Stimulated activated CD4-positive, alpha-beta T cell treated with anti-CD3 and anti-CD28 coated beads, Interleukin-1b, Interleukin-23, amount 100 ng/mL, for 48 hours (primary cell): ENCODE data around the gene GLUD1.
"Not testable (repeated sequence)": the region's sequence is repeated elsewhere in the genome, so short reads cannot be mapped to it uniquely, and the experiment has no call there.

Experiments used
- DNase-seq: peaks from one replicate; pipeline ENCODE4 v3.0.0-alpha.2; 2020

Gene GLUD1

DNA sequence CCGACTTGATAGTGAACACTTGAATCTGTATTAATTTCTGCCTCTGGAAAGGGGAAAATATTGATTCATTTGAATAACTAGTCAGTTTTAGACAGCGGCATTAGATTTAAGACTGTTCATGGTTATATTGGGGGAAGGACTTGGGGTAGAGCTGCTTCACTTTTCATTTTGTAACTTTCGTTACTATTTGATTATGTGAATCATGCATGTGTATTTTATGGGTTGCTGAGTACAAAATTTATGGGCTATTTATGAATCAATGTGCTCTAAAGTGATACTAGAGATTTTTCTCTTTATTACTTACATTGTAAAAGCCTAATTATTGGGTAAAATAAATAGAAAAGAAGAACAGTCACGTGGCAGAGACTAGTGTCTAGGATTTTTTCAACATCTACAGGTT, 4.9 kb downstream of the GLUD1 start:
- DNase-seq: no peak

DNA sequence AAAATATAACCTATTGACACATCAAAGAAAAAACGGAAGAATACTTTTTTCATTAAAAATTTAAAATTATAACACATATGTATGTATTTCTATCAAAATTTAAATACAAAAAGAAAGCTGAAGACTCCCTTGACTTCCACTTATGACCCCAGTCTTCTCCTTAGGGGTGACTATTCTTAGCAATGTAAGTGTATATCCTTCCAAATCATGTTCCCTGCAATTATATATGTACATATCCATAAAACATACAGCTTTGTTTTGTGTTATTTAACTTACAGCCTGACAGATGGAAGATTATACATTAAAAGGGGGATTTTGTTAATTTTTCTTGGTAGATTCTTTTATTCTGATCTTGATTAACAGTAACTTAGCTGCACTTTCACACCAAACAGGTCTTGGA, 9.1 kb downstream of the GLUD1 start:
- no peak for DNase-seq

DNA sequence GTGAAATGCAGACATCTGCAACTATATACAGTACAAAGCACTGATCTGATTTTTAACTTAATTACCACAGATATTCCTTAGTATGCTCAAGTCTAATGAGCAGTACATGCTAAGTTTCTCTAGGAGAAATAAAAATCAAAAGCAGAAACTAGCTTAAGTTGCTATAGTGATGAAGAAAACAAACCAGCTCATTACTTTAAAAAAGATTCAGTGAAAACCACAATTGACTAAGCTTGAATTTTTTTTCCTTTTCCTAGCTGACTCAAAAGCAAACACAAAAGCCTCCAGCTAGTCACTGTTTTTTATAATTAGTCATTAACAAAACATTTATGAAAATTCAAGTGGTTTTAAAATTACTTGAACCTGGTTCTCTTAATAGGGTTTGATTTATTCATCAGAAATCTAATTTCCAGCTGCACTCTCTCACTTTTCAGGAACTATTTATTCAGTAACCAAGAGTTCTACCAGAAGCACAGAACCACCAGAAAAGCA, 10.3 kb downstream of the GLUD1 start:
- DNase-seq: not testable (repeated sequence)

DNA sequence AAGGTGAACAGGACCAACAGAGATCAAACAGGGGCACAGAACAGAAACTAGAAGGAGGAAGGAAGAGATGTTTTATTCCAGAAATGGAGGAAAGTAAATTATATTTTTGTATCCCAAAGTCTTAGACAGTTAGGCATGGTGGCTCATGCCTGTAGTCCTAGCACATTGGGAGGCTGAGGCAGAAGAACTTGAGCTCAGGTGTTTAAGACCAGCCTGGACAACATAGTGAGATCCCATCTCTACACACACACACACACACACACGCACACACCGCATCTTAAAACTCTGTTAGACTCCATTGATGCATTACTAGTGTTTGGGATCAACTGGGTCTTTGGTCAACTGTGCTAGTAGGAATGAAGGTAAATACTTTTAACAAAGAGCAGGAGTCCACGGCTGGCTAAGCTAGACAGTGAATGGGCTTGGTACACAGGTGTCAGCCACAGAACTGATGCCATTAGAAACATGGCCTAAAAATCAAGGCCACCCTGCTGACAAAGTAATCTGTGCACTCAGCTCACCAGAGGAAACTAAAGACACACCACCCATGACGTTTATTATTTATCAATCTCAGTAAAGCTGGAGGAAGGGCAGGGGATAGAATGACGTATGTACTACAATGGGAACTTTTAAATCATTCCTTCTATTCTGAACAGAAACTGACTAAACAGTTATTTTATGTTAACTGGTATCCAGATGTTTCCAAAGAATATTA, 10.9 kb downstream of the GLUD1 start:
- peak; percentile 8 for DNase-seq

DNA sequence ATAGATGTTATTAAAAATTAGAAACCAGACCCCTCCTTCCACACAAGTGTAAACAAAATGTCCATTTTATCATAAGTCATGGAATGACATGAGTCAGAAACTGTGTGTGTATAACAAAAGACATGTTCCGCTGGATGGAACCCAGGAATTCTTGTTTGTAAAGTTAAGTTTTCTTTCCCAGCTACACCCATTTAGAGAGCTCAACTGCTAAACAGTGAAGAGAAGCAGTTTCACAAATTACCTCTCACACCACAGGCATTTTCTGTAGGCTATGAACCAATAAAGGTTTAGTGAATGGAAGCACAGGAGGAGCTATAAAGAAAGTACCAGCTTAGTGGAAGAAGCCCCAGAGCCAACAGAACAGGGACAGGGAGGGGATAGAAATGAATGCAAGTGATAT, 12.4 kb downstream of the GLUD1 start:
- not testable (repeated sequence) for DNase-seq

DNA sequence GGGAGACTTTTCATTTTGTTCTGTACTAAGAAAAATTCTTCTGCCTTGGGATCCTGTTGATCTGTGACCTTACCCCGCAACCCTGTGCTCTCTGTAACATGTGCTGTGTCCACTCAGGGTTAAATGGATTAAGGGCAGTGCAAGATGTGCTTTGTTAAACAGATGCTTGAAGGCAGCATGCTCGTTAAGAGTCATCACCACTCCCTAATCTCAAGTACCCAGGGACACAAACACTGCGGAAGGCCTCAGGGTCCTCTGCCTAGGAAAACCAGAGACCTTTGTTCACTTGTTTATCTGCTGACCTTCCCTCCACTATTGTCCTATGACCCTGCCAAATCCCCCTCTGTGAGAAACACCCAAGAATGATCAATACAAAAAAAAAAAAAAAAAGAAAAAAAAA, 13.1 kb downstream of the GLUD1 start:
- not testable (repeated sequence) for DNase-seq

DNA sequence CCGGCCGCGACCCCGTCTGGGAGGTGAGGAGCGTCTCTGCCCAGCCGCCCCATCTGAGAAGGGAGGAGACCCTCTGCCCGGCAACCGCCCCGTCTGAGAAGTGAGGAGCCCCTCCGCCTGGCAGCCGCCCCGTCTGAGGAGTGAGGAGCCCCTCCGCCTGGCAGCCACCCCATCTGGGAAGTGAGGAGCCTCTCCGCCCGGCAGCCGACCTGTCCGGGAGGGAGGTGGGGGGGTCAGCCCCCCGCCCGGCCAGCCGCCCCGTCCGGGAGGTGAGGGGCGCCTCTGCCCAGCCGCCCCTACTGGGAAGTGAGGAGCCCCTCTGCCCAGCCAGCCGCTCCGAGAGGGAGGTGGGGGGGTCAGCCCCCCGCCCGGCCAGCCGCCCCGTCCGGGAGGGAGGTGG, 14.0 kb downstream of the GLUD1 start:
- not testable (repeated sequence) for DNase-seq

DNA sequence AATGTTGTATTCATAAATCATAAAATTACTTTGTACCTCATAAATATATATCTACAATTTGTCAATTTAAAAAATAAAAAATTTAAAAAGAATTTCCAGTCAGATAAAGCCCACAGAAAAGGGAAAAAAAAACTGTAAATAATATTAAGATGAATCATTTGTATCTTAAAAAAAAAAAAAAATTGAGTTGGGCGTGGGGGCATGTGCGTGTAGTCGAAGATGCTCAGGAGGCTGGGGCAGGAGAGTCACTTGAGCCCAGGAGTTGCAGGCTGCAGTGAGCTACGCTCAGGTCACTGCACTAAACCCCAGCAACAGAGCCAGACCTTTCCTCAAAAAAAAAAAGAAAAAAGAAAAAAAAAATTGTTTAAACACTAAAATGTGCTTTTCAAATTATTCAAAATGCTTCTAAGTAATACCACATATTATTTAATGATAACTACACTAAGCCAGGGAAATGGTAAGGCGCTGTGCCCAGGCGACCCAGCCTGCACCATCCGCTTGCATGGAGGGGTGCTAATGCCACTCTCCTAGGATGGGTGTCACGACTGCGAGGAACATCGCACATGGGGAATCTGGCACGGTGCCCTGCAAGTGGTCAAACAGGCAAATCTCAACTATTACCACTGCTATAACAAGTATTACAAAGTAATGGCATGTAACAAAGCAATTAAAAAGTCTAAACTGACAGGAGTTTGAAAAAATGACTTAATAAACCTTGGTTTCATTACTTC, 15.4 kb downstream of the GLUD1 start:
- no peak for DNase-seq

DNA sequence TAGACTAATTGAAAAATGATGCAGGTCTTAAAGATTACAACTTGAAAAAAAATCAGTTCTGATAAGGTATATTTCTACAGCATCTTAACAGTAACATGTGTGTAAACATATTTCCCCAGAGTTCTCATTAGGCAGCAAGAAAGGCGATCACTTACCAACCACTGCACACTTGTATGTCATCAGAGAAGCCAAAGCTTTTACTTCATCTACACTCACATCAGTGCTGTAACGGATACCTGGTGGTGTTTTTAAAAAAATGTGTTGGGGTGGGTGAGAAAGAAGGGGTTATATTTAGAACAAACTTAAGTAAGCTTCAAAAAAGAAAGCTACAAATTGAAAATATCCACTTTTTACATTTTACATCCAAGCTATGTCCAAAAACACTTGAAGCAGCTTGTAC, 18.2 kb downstream of the GLUD1 start:
- not testable (repeated sequence) for DNase-seq

DNA sequence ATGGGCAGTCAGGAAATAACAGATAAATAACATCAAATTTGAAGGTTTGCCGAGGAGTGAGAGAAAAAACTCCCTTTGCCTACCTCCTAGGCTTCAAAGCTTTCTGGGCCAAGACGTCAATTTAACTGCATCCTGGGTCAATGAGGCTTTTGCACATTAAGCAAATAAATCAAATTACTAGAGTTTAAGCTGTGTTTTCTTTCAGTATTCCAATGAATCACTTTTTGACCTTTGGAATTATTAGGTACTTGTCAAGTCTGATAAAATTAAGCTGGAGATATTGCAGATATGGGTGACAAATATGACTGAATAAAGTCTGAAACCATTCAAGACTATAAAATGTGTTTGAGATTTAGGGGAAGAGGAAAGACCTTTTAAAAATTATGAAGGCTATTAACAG, 22.2 kb downstream of the GLUD1 start:
- no peak for DNase-seq

DNA sequence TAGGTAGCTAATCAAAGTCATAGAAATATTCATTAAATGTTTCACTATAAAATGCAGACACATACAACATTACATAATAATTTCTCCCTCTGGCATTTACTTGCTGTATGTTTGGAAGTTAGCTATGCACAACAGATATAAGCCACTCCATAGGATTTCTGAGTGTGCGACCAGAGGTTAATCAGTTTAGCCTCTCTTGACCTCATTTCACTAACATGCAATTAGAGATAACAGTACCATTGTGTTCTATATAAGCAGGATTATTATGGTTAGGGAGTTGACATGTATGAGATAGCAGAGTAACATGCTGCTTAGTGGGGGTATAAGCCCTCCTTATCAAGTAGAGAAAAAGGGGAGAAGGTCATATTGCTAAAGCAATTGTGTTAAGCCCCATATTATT, 26.4 kb downstream of the GLUD1 start:
- no peak for DNase-seq

DNA sequence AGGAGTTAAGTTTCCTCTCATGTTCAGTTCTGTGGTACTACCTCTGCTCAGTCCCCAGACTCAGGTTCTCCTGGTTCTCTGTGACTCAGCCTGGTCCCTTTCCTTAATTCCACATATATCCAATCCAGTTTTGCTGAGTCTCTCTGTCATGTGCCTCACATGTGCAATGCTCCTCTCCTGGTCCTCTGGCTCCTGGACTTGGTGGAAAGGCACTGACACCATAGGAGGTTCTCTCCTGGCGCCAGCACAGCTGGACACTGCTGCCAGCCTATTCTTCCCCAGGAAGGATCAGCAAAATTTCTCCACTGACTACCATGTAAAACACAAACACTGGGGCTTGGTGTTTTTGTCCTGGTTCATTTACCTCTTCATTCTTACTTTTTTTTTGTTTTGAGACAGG, 27.8 kb downstream of the GLUD1 start:
- DNase-seq: no peak

DNA sequence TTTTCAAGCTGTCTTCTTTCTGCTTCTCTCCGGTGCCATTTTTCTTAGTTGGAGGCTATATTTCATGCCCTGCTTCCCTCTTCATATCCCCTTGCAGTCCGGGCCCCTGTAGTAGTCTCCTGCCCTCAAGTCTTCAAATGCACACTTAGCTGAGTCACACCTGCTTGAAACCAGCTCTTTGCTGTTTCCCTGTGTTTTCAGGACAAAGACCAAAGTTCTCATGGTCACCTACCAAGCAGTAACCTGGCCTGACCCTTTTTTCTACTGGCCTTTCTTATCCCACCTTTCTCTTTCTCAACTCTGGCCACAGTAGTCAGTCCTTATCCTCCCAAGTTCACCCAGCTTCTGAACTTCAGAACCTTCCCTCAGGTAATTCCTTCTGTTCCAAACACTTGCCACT, 28.5 kb downstream of the GLUD1 start:
- no peak for DNase-seq

DNA sequence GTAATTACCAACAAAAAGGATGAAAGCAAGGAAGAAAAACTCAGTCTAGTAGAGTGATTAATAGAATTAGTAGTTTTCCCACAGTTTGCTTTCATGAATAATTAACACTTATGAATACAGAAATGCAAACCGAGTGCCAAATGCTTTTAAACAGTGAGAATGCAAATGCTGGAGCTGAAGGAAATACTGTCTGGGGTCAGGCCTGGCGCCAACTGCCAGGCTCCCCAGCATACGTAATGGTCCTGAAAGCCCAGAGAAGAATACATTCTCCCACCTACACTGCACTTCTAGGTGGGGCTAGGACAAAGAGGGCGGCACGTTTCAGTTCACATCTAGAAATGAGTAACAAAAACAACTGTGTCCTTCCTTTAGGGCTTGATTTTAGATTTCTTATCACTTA, 30.0 kb downstream of the GLUD1 start:
- no peak for DNase-seq

DNA sequence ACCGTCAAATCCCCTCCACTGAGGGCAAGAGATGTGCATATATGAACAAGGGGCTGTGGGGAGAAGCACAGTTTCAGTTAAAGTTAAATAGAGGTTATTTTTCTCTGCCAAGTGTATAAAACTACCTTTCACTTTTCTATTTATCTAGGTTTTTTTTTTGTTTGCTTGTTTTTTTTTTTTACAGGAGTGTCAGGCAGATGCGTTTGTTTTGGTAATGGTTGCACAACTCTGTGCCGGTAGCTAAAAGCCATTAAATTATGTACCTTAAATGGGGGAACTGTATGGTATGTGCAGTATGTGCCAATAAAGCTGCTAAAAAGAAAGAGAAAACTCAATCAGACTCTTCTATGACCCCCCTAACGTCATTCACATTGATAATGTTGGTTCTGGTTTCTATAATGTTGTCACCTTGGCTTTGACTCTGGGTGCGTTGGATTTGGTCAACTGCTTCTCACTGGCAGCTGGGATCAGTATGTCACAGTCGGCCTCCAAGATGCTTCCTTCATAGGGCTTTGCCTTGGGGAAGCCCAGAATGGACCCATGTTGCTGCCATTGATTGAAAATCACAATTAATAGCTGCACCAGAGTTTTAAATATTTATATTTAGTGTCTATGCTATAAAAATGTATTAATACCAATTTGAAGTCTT, 34.2 kb downstream of the GLUD1 start:
- no peak for DNase-seq

DNA sequence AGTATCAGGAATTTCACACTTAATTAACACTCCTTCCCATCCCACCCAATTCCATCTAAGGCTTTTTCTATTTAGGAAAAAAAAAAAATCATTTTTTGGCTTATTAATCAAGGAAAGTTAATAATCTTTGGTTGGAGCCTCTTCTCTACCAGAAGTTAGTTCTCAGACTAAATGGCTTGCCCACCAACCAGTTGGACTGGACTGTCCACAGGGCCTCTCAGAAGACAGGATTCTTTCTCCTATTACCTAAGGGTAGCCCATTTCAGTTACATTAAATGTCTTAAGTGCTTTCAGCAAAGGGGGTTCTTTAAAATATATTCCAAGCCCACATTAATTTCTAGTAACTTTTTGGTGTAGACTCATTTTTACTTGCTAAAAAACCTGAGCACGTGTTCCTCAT, 35.2 kb downstream of the GLUD1 start:
- DNase-seq: no peak

DNA sequence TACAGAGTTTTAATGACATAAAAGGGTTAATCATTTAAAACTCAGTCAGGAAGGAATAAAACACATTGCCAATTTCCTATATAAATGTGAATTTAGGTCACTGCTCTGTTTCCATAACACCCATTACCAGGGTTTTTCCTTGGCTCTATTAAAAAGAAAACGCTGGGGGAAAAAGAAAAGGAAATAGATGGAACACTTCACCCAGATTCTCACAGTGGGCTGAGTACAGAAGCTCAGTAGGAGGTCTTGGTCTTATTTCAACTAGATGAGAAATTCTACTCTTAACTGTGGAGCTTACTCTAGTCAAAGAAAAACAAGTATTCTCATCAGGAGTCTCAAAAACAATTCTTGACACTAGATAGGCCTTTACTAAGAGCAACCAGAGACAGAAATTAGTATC, 36.5 kb downstream of the GLUD1 start:
- DNase-seq: no peak

DNA sequence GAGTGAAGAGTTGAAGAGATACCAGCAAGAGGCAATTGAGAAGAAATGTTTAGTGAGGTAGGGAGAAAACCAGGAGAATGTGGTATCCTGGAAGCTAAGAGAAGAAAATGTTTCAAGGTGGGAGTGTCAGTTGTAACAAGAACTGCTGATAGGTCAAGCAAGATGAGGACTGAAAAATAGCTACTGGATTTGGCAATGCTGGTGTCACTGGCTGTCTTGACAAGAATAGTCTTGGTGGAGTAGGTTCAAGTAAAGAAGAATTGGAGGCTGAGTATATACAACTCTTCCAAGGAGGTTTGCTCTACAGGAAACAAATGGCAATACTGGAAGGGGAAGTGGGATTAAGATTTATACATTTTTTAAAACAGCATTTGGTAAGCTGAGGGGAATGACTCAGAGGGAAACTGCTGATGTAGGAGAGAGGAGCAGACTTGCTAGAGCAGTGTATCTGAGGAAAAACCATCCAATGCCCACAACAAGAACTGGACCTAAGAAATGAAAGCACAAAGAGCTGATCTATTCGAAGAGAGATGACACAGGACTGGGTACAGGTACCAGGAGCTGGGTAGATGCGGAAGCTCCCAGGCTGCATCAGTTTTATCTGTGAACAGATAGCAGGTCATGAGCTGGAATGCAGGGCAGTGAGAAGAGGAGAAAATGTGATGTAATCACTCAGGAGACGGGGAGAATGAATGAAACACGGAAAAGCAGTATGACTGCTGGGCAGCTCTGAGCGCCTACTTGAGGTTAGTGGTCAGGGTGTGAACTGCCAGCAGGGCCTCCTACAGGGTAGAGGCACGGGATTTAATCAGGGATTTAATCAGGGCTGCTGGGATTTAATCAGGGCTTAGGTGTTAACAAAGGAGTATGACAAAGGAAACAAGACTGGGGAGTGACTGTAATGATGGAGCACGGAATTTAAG, 40.0 kb downstream of the GLUD1 start:
- DNase-seq: peak; percentile 27

DNA sequence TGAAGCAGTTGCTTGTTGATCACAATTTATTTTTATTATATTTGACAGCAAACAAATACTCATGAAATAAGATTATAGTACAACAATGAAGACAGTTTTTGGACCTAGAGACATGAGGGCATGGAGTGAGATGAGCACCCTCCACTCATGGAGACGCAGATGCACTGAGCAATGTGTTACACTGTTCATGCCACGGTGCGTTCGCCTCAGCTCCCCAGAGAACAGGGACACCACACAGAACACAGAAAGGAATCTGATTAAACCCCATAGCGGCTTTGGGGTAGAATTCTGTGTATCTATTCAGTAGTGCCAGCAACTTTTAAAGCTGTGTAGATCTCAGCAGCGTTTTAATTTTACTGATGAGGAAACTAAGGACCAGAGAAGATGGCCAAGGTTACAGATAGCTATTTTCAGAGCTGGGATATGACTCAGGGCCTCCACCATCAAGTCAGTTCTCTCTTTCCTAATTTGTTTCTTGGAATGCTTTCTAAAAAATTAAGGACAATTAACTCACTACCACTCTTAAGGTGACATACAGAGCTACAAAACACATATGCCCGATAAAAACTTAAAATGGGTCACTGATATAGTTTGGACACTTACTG, 41.0 kb downstream of the GLUD1 start:
- no peak for DNase-seq

DNA sequence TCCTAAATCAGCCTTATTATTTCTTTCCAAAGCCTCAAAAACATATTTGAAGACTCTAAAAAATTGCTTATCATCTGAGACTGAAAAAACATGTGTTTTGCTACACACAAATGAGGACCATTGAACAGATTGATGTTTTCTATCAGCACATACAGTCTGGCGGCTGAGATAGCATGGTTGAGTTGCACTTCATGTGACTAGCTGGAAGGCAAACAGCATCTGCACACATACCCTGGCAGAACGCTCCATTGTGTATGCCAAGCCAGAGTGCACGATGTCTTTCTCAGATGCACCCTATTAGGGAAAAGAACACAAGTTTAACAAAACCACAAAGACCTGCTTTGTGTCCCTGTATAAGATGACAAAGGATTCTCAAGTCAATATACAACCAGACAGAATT, 41.5 kb downstream of the GLUD1 start:
- DNase-seq: no peak

DNA sequence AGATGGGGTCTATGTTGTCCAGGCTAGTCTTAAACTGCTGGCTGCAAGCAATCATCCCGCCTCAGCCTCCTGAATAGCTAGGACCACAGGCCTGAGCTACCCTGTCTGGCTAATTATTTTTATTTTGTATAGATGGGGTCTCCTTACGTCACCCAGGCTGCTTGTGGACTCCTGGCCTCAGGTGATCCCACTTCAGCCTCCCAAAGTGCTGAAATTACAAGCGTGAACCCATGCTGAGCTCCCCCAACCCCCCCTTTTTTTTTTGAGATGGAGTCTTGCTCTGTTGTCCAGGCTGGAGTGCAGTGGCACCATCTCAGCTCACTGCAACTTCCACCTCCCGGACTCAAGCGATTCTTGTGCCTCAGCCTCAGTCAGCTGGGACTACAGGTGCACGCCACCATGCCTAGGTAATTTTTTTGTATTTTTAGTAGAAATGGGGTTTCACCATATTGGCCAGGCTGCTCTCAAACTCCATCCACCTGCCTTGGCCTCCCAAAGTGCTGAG, 49.2 kb downstream of the GLUD1 start:
- DNase-seq: no peak

DNA sequence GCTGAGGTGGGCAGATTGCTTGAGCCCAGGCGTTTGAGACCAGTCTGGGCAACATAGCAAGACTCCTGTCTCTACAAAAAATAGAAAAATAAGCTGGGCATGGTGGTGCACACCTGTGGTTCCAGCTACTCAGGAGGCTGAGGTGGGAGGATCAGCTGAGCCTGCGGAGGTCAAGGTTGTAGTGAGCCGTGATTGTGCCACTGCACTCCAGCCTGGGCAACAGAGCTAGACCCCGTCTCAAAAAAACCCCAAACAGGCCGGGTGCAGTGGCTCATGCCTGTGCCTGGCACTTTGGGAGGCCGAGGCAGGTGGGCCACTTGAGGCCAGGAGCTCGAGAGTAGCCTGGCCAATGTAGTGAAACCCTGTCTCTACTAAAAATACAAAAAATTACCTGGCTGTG, 51.1 kb downstream of the GLUD1 start:
- DNase-seq: not testable (repeated sequence)
